Tibial nerve (tissue), 3 donors: ENCODE measurements around the gene SULF2.
"Not testable (repeated sequence)": the region's sequence is repeated elsewhere in the genome, so short reads cannot be mapped to it uniquely, and the experiment has no call there.

ENCODE experiments used
- CTCF ChIP-seq, 5 experiments: fragments of 200-600 bp in 3 of 5; fragments of 450-650 bp in 2 of 5; sonication (generic) in 3 of 5; IDR thresholded peaks; one replicate each; pipeline ENCODE4 v1.5.1; 2016 to 2019; ENCODE audit warnings: antibody characterized with exemption in 5 of 5, mild to moderate bottlenecking in 3 of 5, moderate library complexity in 2 of 5
- POLR2A ChIP-seq, 2 donors: fragments of 450-650 bp; IDR thresholded peaks; one replicate each; pipeline ENCODE4 v1.6.1; 2017; ENCODE audit warnings: antibody characterized with exemption in 2 of 2, mild to moderate bottlenecking in 2 of 2, moderate library complexity in 2 of 2

DNA sequence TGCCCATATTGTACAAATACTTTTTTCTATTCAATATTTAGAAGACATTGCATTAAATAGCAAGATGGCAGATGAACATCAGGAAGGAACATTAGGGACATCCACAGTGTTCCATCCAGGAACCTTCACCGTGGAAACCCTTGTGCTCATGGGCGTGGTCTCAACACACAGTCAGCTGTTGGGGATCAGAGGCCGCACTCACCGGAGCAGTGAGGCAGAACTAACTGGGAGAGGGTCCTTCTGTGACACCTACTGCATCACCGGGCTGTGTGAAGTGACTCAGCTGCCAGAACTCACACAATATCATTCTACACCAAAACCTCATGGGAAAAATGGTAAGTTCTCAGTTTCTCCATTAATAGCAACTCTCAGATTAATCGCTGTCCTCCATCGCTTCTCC, 46.4 kb upstream of the SULF2 start:
- not testable (repeated sequence) for TF ChIP-seq CTCF, POLR2A (IDR thresholded peaks at IDR 0.05)
